Osteocyte (in vitro differentiated cells): ENCODE results near the gene GRM4. TPM values are rescaled to one million over a fixed set of nuclear protein-coding genes. Genes with fewer than 3 reads are reported as not detected.

Source experiments
- DNase-seq: peaks from one replicate; pipeline ENCODE4 v3.0.0; 2021; ENCODE audit warnings: mixed read lengths; ENCODE audit not compliant: unreplicated experiment; ENCODE audit errors: extremely low spot score
- H3K27ac Mint-ChIP-seq: one replicate; pipeline ENCODE4 v1.8.0; 2021; ENCODE audit warnings: mild to moderate bottlenecking, mixed read lengths; ENCODE audit not compliant: unreplicated experiment
- H3K27me3 Mint-ChIP-seq: one replicate; pipeline ENCODE4 v1.8.0; 2021; ENCODE audit warnings: mixed read lengths; ENCODE audit not compliant: unreplicated experiment
- H3K36me3 Mint-ChIP-seq: one replicate; pipeline ENCODE4 v1.8.0; 2021; ENCODE audit warnings: mixed read lengths; ENCODE audit not compliant: unreplicated experiment
- H3K4me1 Mint-ChIP-seq: one replicate; pipeline ENCODE4 v1.8.0; 2021; ENCODE audit warnings: mixed read lengths; ENCODE audit not compliant: unreplicated experiment
- H3K4me3 Mint-ChIP-seq: one replicate; pipeline ENCODE4 v1.8.0; 2021; ENCODE audit warnings: mild to moderate bottlenecking, moderate library complexity, mixed read lengths; ENCODE audit not compliant: unreplicated experiment
- H3K9me3 Mint-ChIP-seq: one replicate; pipeline ENCODE4 v1.8.0; 2021; ENCODE audit warnings: mixed read lengths; ENCODE audit not compliant: unreplicated experiment
- CTCF ChIP-seq: fragments of 200-600 bp; sonication (generic); IDR thresholded peaks from 2 replicates; pipeline ENCODE4 v1.5.0; 2021; ENCODE audit warnings: antibody characterized with exemption, mild to moderate bottlenecking, moderate library complexity
- total RNA-seq: library from RNA; stranded (reverse); gene quantifications from 2 replicates; pipeline ENCODE4 v1.2.1, GENCODE V29; 2021

Gene GRM4
- total RNA-seq, 1 donor from 2014 or later, result 0.40 TPM

DNA sequence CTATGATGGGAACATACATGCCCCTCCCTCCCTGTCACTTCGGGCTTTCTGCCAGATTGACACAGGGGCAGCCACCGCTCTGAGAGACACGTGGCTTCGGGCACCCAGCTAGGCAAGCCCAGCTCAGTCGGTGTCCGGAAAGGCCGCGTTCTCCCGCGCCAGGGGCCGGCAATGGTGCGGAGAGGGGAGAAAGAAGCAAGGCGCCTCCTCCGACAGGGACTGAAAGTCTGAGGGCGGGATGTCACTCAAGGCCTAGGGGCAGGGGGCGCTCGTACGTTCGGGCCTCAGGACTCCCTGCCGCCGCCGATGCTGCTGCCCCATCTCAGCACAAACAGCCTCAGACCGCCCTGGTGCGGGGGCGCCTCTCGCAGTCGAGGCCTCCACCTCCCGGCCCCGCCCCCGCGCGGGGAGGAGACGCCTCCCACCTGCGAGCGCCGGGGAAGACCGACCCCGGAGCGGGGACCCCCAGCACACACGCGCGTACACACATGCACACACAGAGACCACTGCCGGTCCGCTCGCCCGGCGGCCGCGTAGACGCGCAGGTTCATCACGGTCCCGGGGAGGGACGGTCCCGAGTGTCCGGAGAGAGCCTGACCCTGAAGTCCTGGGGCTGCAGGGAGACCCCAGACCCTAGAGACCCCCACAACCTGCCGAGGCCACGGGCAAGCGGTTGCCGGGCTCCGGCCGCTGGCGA is 1.9 kb downstream of the GRM4 start:
- DNase-seq, result no peak
- peaks cover 48% of the 10 kb centered on the region for H3K27me3 Mint-ChIP-seq
- no peaks in the 10 kb centered on the region for H3K9me3 Mint-ChIP-seq
- peak overlapping the region; percentile 62 for H3K4me3 Mint-ChIP-seq
- peak; percentile 40 for TF ChIP-seq CTCF
- H3K4me1 Mint-ChIP-seq, result peaks cover 16% of the 10 kb centered on the region
- H3K27ac Mint-ChIP-seq, result no peak overlapping the region
- H3K36me3 Mint-ChIP-seq, result peaks cover 2% of the 10 kb centered on the region

DNA sequence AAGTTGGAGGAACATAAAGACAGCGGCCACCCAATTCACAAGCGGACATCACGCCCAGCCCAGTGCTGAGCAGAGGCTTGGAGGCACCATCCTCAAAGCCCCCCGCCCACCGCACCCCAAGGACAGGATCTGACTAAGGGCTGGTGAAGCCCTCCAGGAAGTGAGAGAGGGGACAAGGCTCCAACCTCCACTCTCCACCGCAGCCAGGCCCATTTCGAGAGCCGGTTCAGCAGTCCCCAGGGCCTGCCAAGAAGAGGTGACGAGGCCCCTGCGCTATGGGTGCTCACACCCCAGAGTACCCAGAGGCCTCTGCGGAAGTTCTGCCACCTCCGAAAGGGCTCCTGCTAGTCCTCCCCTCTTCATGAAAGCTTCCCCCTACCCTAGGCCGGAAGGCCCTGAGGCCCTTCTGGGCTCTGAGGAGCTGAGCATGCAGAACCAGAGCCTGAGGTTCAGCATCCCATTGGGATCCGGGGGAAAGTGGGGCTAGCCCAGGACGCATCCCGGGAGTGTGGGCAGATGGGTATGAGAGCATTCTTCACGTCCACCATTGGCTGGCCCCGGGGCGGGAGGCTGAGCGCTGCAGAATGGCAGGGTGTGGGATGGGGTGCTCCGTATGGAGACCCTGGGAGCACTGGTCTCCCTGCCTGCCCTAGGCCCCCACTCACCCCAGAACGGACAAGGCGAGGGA is 2.5 kb downstream of the GRM4 start:
- Mint-ChIP-seq H3K4me1 (peaks cover 16% of the 10 kb centered on the region), H3K4me3 (peak overlapping the region; percentile 40), H3K36me3 (peaks cover 2% of the 10 kb centered on the region), H3K9me3 (no peaks in the 10 kb centered on the region), H3K27ac (no peak overlapping the region), H3K27me3 (peaks cover 54% of the 10 kb centered on the region)
- DNase-seq, result no peak
- TF ChIP-seq CTCF, result no peak

DNA sequence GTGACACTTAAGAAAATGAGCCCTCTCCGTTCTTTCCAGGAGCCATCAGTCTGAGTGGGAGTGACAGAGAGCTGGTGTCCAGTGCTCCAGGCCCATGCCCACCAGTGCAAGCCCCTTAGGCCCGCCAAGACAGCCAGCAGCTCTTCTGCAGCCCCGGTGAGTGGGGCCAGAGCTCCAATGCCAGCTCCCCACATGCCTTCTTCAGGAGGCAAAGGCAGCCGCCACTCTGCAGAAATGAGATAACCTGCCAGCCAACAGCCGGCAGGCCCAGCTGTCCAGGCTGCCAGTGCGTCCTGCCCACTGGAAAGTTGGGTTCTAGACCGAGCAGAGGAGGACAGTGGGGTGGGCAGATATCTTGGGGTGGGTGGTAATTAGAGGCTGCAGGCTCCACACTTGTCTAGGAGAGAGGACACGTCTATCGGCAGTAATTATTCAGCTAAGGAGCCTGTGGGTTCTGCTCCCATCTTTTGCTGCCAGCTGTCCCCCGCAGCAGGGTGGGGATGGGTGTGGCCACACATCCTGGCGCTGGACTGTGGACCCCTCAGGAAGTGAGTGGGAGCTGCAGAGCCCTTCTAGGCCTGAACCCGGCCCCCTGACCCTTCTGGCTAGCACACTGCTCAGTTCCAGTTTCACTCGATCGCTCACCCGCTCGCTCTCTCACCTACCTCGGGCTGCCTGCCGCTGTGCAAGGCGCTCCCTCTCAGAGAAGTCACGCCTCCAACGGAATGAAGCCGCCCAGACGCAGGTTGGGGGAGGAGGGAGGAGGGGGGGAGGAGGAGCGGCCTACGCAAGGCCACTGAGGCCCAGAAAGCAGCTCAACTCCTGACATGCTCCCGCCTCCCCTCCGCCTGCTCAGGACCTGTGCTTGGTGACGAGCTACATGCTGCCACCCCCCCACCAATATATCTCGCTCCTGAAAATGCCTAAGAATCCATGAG is 3.6 kb downstream of the GRM4 start:
- peaks cover 16% of the 10 kb centered on the region for H3K4me1 Mint-ChIP-seq
- H3K4me3 Mint-ChIP-seq, result no peak overlapping the region
- H3K27ac Mint-ChIP-seq, result no peak overlapping the region
- H3K27me3 Mint-ChIP-seq, result peaks cover 54% of the 10 kb centered on the region
- DNase-seq, result no peak
- no peaks in the 10 kb centered on the region for H3K9me3 Mint-ChIP-seq
- H3K36me3 Mint-ChIP-seq, result peaks cover 2% of the 10 kb centered on the region
- TF ChIP-seq CTCF, result no peak

GRCh38 chr6:34140075-34140474 is 5.8 kb downstream of the GRM4 start:
- no peak overlapping the region for H3K27ac Mint-ChIP-seq
- no peaks in the 10 kb centered on the region for H3K9me3 Mint-ChIP-seq
- no peak overlapping the region for H3K4me3 Mint-ChIP-seq
- peaks cover 57% of the 10 kb centered on the region for H3K27me3 Mint-ChIP-seq
- no peak for TF ChIP-seq CTCF
- DNase-seq, result no peak
- peaks cover 9% of the 10 kb centered on the region for H3K4me1 Mint-ChIP-seq
- H3K36me3 Mint-ChIP-seq, result peaks cover 2% of the 10 kb centered on the region
